Erythroblast (primary cell): Measurements from ENCODE around the gene DNAJC6.

Experiments used
- GATA1 ChIP-seq: IDR thresholded peaks from 2 replicates; pipeline ENCODE4 v1.6.1; 2011; ENCODE audit warnings: low read depth, mild to moderate bottlenecking, control low read depth, low read length, moderate library complexity
- POLR2A ChIP-seq: IDR thresholded peaks from 2 replicates; pipeline ENCODE4 v1.6.1; 2011; ENCODE audit warnings: mild to moderate bottlenecking, low read length

DNA sequence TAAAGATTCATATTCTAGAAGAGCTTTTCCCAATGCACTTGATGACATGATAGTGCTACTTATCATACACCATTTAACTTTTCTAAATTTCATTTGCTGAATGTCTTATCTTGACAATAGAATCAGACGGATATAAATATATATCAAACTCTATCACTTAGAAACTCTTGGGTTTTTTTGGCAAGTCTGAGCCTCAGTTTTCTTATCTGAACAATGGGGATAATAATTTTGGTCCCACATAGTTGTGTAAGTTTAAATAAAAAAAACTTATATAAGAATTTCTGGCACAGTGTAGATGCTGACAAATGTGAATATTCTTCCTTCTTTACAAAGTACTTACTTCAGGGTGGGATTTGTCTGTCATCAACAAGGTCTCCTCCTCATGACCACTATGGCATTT, 89.7 kb downstream of the DNAJC6 start:
- TF ChIP-seq POLR2A (no peak), GATA1 (no peak)
